Brain microvascular endothelial cell (primary cell): ENCODE results near the gene PHF21B.

ENCODE experiments used
- DNase-seq: peaks from one replicate; pipeline ENCODE4 v3.0.0-alpha.2; 2020
- H3K27ac ChIP-seq: fragments of 250-450 bp; sonication (Bioruptor Pico); 2 replicates; pipeline ENCODE4 v1.5.1; 2020; ENCODE audit warnings: mild to moderate bottlenecking, moderate library complexity
- H3K27me3 ChIP-seq: fragments of 250-450 bp; sonication (Bioruptor Pico); replicated peaks from 2 replicates; pipeline ENCODE4 v1.5.1; 2020; ENCODE audit warnings: mild to moderate bottlenecking
- H3K36me3 ChIP-seq: fragments of 250-450 bp; sonication (Bioruptor Pico); replicated peaks from 2 replicates; pipeline ENCODE4 v1.5.1; 2020; ENCODE audit warnings: mild to moderate bottlenecking
- H3K4me3 ChIP-seq: 2 replicates; pipeline ENCODE4 v1.5.1; 2011; ENCODE audit warnings: low read depth, mild to moderate bottlenecking, control low read depth, low read length, moderate library complexity
- CTCF ChIP-seq: IDR thresholded peaks from 2 replicates; pipeline ENCODE4 v1.5.1; 2011; ENCODE audit warnings: low read depth, mild to moderate bottlenecking, moderate library complexity, low read length, control low read depth, inconsistent platforms; ENCODE audit errors: missing control alignments
- in situ Hi-C: cut with HindIII; loops from 2 replicates; pipeline ENCODE4 v1.10.0; 2017; ENCODE audit warnings: low sequenced_read_pairs, low pct_ligation_motif_present

The PHF21B gene

GRCh38 chr22:44969817-44970216, 40.0 kb downstream of the PHF21B start:
- DNase-seq = no peak
- H3K36me3 ChIP-seq = no peaks in the 10 kb centered on the region
- TF ChIP-seq CTCF = no peak
- H3K4me3 ChIP-seq = no peak overlapping the region
- no peaks in the 10 kb centered on the region for H3K27me3 ChIP-seq
- in situ Hi-C loops = no loop called here
- no peak overlapping the region for H3K27ac ChIP-seq

GRCh38 chr22:44968736-44969135, 41.1 kb downstream of the PHF21B start:
- DNase-seq = no peak
- Histone ChIP-seq H3K4me3 (no peak overlapping the region), H3K27ac (no peak overlapping the region), H3K27me3 (no peaks in the 10 kb centered on the region), H3K36me3 (no peaks in the 10 kb centered on the region)
- in situ Hi-C loops = no loop called here
- TF ChIP-seq CTCF = peak; percentile 37

- Histone ChIP-seq H3K27me3 (no peaks in the 10 kb centered on the region), H3K4me3 (no peak overlapping the region), H3K27ac (no peak overlapping the region), H3K36me3 (no peaks in the 10 kb centered on the region)
- no peak for DNase-seq
- TF ChIP-seq CTCF = no peak
- in situ Hi-C loops = no loop called here
Measured at GRCh38 chr22:44965171-44965570, 44.6 kb downstream of the PHF21B start.

- no peaks in the 10 kb centered on the region for H3K36me3 ChIP-seq
- no peak for DNase-seq
- in situ Hi-C loops = no loop called here
- no peak for TF ChIP-seq CTCF
- no peak overlapping the region for H3K4me3 ChIP-seq
- H3K27ac ChIP-seq = no peak overlapping the region
- H3K27me3 ChIP-seq = no peaks in the 10 kb centered on the region
Measured at GRCh38 chr22:44964722-44965078, 45.1 kb downstream of the PHF21B start.

GRCh38 chr22:44963832-44964721, 45.7 kb downstream of the PHF21B start:
- in situ Hi-C loops = no loop called here
- DNase-seq = no peak
- no peak for TF ChIP-seq CTCF
- Histone ChIP-seq H3K4me3 (no peak overlapping the region), H3K36me3 (no peaks in the 10 kb centered on the region), H3K27me3 (no peaks in the 10 kb centered on the region), H3K27ac (no peak overlapping the region)
